HG03460 (cell line): ENCODE results near the gene MFRP.

Experiments
- ATAC-seq: cut with Tn5 transposase; IDR thresholded peaks from one replicate; pipeline ENCODE4 v1.9.1; 2021; ENCODE audit not compliant: unreplicated experiment

Gene MFRP

GRCh38 chr11:119298726-119299125 is 47.8 kb downstream of the MFRP start:
- ATAC-seq, result no peak

GRCh38 chr11:119297938-119298337 is 48.6 kb downstream of the MFRP start:
- ATAC-seq, result no peak

- no peak for ATAC-seq
Observed at GRCh38 chr11:119295178-119295577, 51.3 kb downstream of the MFRP start.

GRCh38 chr11:119293461-119293860 is 53.0 kb downstream of the MFRP start:
- no peak for ATAC-seq

- ATAC-seq, result no peak
Observed at GRCh38 chr11:119290894-119291497, 55.5 kb downstream of the MFRP start.
